HEK293T (cell line): ENCODE measurements around the gene NBPF4.
"Not testable (repeated sequence)": the region's sequence is repeated elsewhere in the genome, so short reads cannot be mapped to it uniquely, and the experiment has no call there.

Source experiments
- ARNT ChIP-seq: fragments of 450-650 bp; IDR thresholded peaks from 2 replicates; pipeline ENCODE4 v1.6.1; 2017; ENCODE audit warnings: mild to moderate bottlenecking
- BHLHE40 ChIP-seq: fragments of 450-650 bp; IDR thresholded peaks from 2 replicates; pipeline ENCODE4 v1.6.1; 2016; ENCODE audit warnings: mild to moderate bottlenecking, moderate library complexity, borderline replicate concordance
- CTBP1 ChIP-seq: fragments of 450-650 bp; IDR thresholded peaks from 2 replicates; pipeline ENCODE4 v1.6.1; 2016; ENCODE audit warnings: borderline replicate concordance
- FOXA1 ChIP-seq: fragments of 450-650 bp; IDR thresholded peaks from 2 replicates; pipeline ENCODE4 v1.6.1; 2016; ENCODE audit warnings: mild to moderate bottlenecking
- FOXK2 ChIP-seq: fragments of 450-650 bp; IDR thresholded peaks from 2 replicates; pipeline ENCODE4 v1.6.1; 2016; ENCODE audit warnings: mild to moderate bottlenecking
- HDGF ChIP-seq: fragments of 450-650 bp; IDR thresholded peaks from 2 replicates; pipeline ENCODE4 v1.6.1; 2017; ENCODE audit warnings: antibody characterized with exemption, borderline replicate concordance
- L3MBTL2 ChIP-seq: fragments of 450-650 bp; conservative IDR thresholded peaks from 2 replicates; pipeline ENCODE4 v1.6.1; 2016; ENCODE audit warnings: mild to moderate bottlenecking
- NFRKB ChIP-seq: fragments of 450-650 bp; IDR thresholded peaks from 2 replicates; pipeline ENCODE4 v1.6.1; 2016; ENCODE audit warnings: mild to moderate bottlenecking, moderate library complexity
- PKNOX1 ChIP-seq: fragments of 450-650 bp; IDR thresholded peaks from 2 replicates; pipeline ENCODE4 v1.6.1; 2016
- SP1 ChIP-seq: fragments of 450-650 bp; IDR thresholded peaks from 2 replicates; pipeline ENCODE4 v1.6.1; 2017
- SUZ12 ChIP-seq: fragments of 450-650 bp; IDR thresholded peaks from 2 replicates; pipeline ENCODE4 v1.6.1; 2016; ENCODE audit warnings: mild to moderate bottlenecking
- TARDBP ChIP-seq: fragments of 450-650 bp; IDR thresholded peaks from 2 replicates; pipeline ENCODE4 v1.6.1; 2016

- not testable (repeated sequence) for TF ChIP-seq SP1, BHLHE40, HDGF, FOXA1, PKNOX1, NFRKB, SUZ12, ARNT, FOXK2, TARDBP, CTBP1, L3MBTL2
These were observed 16.8 kb upstream of the NBPF4 start for GRCh38 chr1:108260578-108261259.
